ENCODE measurements around the gene FILIP1. TPM values are rescaled to one million over a fixed set of nuclear protein-coding genes. Genes with fewer than 3 reads are reported as not detected.

Gene FILIP1
- total RNA-seq, 3 donors from 2014 or later (not counting 1 experiment from before 2014, with no cell fraction given), result not detected

- H3K36me3 Mint-ChIP-seq, result no peaks in the 10 kb centered on the region
- no peaks in the 10 kb centered on the region for H3K4me1 Mint-ChIP-seq
- no peaks in the 10 kb centered on the region for H3K4me1 ChIP-seq (ENCODE audit: control insufficient read depth, insufficient read depth, low read length)
- H3K4me3 Mint-ChIP-seq, result no peak overlapping the region
- H3K27me3 Mint-ChIP-seq (ENCODE audit: low read depth in 2 of 2), result peaks cover 12 to 13% of the 10 kb centered on the region in 2 donors
- no peaks in the 10 kb centered on the region for H3K36me3 ChIP-seq (ENCODE audit: control insufficient read depth, insufficient read depth, low read length)
- H3K27me3 ChIP-seq (ENCODE audit: control insufficient read depth, insufficient read depth, low read length), result peaks cover 3% of the 10 kb centered on the region
- DNase-seq (no peak), ATAC-seq (no peak)
- no peaks in the 10 kb centered on the region for H3K9me3 ChIP-seq (ENCODE audit: control insufficient read depth, insufficient read depth, low read length)
- intact Hi-C loops (cut with micrococcal nuclease), result loop anchor here (1.0 to 10.0 kb wide), 3 partner anchors 231 to 1781 kb away; no protein-coding TSS in a partner anchor
- no peaks in the 10 kb centered on the region for H3K9me3 Mint-ChIP-seq
- TF ChIP-seq, protein P1, sequence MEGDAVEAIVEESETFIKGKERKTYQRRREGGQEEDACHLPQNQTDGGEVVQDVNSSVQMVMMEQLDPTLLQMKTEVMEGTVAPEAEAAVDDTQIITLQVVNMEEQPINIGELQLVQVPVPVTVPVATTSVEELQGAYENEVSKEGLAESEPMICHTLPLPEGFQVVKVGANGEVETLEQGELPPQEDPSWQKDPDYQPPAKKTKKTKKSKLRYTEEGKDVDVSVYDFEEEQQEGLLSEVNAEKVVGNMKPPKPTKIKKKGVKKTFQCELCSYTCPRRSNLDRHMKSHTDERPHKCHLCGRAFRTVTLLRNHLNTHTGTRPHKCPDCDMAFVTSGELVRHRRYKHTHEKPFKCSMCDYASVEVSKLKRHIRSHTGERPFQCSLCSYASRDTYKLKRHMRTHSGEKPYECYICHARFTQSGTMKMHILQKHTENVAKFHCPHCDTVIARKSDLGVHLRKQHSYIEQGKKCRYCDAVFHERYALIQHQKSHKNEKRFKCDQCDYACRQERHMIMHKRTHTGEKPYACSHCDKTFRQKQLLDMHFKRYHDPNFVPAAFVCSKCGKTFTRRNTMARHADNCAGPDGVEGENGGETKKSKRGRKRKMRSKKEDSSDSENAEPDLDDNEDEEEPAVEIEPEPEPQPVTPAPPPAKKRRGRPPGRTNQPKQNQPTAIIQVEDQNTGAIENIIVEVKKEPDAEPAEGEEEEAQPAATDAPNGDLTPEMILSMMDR (IDR thresholded peaks at IDR 0.05), result no peak
- H3K27ac Mint-ChIP-seq, result no peak overlapping the region
- H3K4me3 ChIP-seq (ENCODE audit: low read length), result no peak overlapping the region
- no peak overlapping the region for H3K27ac ChIP-seq (ENCODE audit: low read length)
- 83% methylated on average over 1 of the region's 3 CpGs for WGBS (ENCODE audit: insufficient coverage)
Measured at GRCh38 chr6:75525682-75526081, 32.1 kb upstream of the FILIP1 start.

DNA sequence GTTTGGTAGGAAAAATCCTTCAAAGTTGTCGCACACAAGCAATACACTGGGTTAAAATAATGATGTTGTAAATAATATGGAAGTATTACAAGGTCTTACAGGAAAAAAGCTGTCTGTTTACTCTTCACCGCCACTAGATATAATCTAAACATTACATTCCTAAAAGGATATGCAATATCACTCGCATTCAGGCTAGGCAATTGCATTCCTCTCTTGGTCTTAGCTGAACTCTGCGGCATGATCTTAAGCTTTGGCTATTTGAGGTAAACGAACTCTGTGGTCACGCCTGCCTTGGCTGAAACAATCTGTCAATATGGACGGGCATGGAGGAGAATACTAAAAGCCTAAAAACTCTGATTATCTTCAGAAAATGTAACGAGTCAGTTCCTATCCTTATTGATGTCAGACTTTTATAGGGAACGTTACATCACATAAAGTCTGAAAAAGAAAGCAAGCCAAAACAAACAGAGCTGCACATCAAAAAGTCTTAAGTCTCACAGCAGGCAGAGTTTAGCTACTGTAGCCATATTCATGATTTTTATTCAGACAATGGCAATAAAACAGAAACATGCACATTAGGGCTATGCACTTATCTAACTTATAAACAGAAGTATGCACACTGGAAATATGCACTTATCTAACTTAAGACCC is 30.8 kb upstream of the FILIP1 start:
- no peaks in the 10 kb centered on the region for H3K4me1 ChIP-seq (ENCODE audit: control insufficient read depth, insufficient read depth, low read length)
- H3K9me3 ChIP-seq (ENCODE audit: control insufficient read depth, insufficient read depth, low read length), result no peaks in the 10 kb centered on the region
- H3K27ac ChIP-seq (ENCODE audit: low read length), result no peak overlapping the region
- 80% methylated on average over 8 of the region's 9 CpGs for WGBS (ENCODE audit: insufficient coverage)
- Mint-ChIP-seq H3K4me1 (no peaks in the 10 kb centered on the region), H3K9me3 (no peaks in the 10 kb centered on the region), H3K27ac (no peak overlapping the region), H3K36me3 (no peaks in the 10 kb centered on the region), H3K4me3 (no peak overlapping the region), H3K27me3 (ENCODE audit: low read depth in 2 of 2) (peaks cover 10 to 13% of the 10 kb centered on the region in 2 donors)
- peaks cover 3% of the 10 kb centered on the region for H3K27me3 ChIP-seq (ENCODE audit: control insufficient read depth, insufficient read depth, low read length)
- no peak for ATAC-seq
- intact Hi-C loops (cut with micrococcal nuclease), result loop anchor here (10.0 kb wide), 2 partner anchors 230 to 1780 kb away; no protein-coding TSS in a partner anchor
- H3K36me3 ChIP-seq (ENCODE audit: control insufficient read depth, insufficient read depth, low read length), result no peaks in the 10 kb centered on the region
- TF ChIP-seq, protein P1 (IDR thresholded peaks at IDR 0.05), result no peak
- DNase-seq, result no peak
- no peak overlapping the region for H3K4me3 ChIP-seq (ENCODE audit: low read length)

GRCh38 chr6:75516757-75517156 is 23.2 kb upstream of the FILIP1 start:
- H3K27me3 ChIP-seq (ENCODE audit: control insufficient read depth, insufficient read depth, low read length), result no peaks in the 10 kb centered on the region
- WGBS (ENCODE audit: insufficient coverage), result 38% methylated on average over 2 of the region's 2 CpGs
- H3K4me1 Mint-ChIP-seq, result no peaks in the 10 kb centered on the region
- peaks cover 0 to 7% of the 10 kb centered on the region in 2 donors for H3K27me3 Mint-ChIP-seq (ENCODE audit: low read depth in 2 of 2)
- no peak overlapping the region for H3K4me3 ChIP-seq (ENCODE audit: low read length)
- no peaks in the 10 kb centered on the region for H3K9me3 Mint-ChIP-seq
- H3K4me1 ChIP-seq (ENCODE audit: control insufficient read depth, insufficient read depth, low read length), result no peaks in the 10 kb centered on the region
- no peak overlapping the region for H3K4me3 Mint-ChIP-seq
- H3K36me3 ChIP-seq (ENCODE audit: control insufficient read depth, insufficient read depth, low read length), result no peaks in the 10 kb centered on the region
- TF ChIP-seq, protein P1 (IDR thresholded peaks at IDR 0.05), result no peak
- intact Hi-C loops (cut with micrococcal nuclease), result no loop called here
- H3K9me3 ChIP-seq (ENCODE audit: control insufficient read depth, insufficient read depth, low read length), result no peaks in the 10 kb centered on the region
- H3K27ac ChIP-seq (ENCODE audit: low read length), result no peak overlapping the region
- no peak overlapping the region for H3K27ac Mint-ChIP-seq
- no peaks in the 10 kb centered on the region for H3K36me3 Mint-ChIP-seq
- DNase-seq, result no peak
- ATAC-seq, result no peak

DNA sequence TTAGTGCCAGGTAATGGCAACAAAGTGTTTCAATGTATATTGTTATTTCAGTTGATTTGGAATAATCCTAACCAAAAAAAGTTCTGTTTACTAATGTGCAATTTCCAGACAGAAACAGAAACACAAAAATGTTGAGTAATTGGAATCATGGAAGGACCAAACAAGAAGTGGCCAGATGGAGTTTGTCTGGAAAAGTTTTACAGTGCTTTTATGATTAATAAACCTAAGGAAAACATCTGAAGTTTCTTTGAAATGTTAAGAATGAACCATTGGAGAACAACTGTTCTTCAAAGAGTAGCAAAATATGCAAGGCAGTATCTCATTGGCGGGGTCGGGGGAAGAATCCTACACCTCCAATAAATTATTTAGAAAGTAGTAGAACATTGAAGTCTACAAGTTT is 19.0 kb upstream of the FILIP1 start:
- Mint-ChIP-seq H3K27me3 (ENCODE audit: low read depth in 2 of 2) (peaks cover 0 to 4% of the 10 kb centered on the region in 2 donors), H3K36me3 (no peaks in the 10 kb centered on the region), H3K27ac (no peak overlapping the region), H3K4me3 (no peak overlapping the region), H3K9me3 (peaks cover 0 to 2% of the 10 kb centered on the region in 2 donors), H3K4me1 (no peaks in the 10 kb centered on the region)
- DNase-seq, result no peak
- intact Hi-C loops (cut with micrococcal nuclease), result no loop called here
- no CpG with 5 or more reads among the region's 2 CpGs for WGBS (ENCODE audit: insufficient coverage)
- Histone ChIP-seq H3K9me3 (ENCODE audit: control insufficient read depth, insufficient read depth, low read length) (no peaks in the 10 kb centered on the region), H3K4me1 (ENCODE audit: control insufficient read depth, insufficient read depth, low read length) (no peaks in the 10 kb centered on the region), H3K27ac (ENCODE audit: low read length) (no peak overlapping the region), H3K27me3 (ENCODE audit: control insufficient read depth, insufficient read depth, low read length) (no peaks in the 10 kb centered on the region), H3K36me3 (ENCODE audit: control insufficient read depth, insufficient read depth, low read length) (no peaks in the 10 kb centered on the region), H3K4me3 (ENCODE audit: low read length) (no peak overlapping the region)
- ATAC-seq, result no peak
- TF ChIP-seq, protein P1 (IDR thresholded peaks at IDR 0.05), result no peak
